HG03565 (cell line): Measurements from ENCODE around the gene ARPC1B.
"Not testable (repeated sequence)": the region's sequence is repeated elsewhere in the genome, so short reads cannot be mapped to it uniquely, and the experiment has no call there.

Source experiments
- ATAC-seq: cut with Tn5 transposase; IDR thresholded peaks from one replicate; pipeline ENCODE4 v1.9.1; 2021; ENCODE audit warnings: mild to moderate bottlenecking, moderate library complexity; ENCODE audit not compliant: unreplicated experiment

ARPC1B gene

GRCh38 chr7:99387239-99387635 is 12.7 kb downstream of the ARPC1B start:
- ATAC-seq, result not testable (repeated sequence)

DNA sequence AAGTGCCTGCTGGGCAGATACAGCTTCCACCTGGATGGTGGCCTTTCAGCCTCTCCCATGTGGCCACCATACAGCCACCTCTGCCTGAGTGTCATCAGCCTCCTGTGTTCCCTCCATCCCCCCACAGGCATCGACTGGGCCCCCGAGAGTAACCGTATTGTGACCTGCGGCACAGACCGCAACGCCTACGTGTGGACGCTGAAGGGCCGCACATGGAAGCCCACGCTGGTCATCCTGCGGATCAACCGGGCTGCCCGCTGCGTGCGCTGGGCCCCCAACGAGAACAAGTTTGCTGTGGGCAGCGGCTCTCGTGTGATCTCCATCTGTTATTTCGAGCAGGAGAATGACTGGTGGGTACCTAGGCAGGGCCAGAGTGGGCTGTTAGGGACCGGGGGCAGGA is 13.4 kb downstream of the ARPC1B start:
- no peak for ATAC-seq

DNA sequence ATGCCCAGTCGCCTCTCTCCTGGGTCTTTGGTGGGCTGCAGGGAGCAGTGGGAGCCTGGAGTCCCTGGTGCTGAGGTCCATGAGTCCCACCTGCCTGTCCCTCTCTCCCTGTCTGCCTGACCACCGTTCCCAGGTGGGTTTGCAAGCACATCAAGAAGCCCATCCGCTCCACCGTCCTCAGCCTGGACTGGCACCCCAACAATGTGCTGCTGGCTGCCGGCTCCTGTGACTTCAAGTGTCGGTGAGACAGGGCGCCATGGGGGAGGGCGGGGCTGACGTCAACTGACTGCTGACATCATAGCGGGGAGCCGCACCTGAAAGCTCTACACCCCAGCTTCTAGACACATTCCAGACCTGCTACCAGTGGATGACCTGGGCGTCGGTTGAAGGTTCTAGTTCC is 15.2 kb downstream of the ARPC1B start:
- ATAC-seq, result no peak

- ATAC-seq, result no peak
These were observed 16.5 kb downstream of the ARPC1B start for GRCh38 chr7:99390941-99391602.

- no peak for ATAC-seq
These were observed 17.5 kb downstream of the ARPC1B start for GRCh38 chr7:99392046-99392445.

- peak; percentile 45 for ATAC-seq
These were observed 18.3 kb downstream of the ARPC1B start for GRCh38 chr7:99392659-99393354.

DNA sequence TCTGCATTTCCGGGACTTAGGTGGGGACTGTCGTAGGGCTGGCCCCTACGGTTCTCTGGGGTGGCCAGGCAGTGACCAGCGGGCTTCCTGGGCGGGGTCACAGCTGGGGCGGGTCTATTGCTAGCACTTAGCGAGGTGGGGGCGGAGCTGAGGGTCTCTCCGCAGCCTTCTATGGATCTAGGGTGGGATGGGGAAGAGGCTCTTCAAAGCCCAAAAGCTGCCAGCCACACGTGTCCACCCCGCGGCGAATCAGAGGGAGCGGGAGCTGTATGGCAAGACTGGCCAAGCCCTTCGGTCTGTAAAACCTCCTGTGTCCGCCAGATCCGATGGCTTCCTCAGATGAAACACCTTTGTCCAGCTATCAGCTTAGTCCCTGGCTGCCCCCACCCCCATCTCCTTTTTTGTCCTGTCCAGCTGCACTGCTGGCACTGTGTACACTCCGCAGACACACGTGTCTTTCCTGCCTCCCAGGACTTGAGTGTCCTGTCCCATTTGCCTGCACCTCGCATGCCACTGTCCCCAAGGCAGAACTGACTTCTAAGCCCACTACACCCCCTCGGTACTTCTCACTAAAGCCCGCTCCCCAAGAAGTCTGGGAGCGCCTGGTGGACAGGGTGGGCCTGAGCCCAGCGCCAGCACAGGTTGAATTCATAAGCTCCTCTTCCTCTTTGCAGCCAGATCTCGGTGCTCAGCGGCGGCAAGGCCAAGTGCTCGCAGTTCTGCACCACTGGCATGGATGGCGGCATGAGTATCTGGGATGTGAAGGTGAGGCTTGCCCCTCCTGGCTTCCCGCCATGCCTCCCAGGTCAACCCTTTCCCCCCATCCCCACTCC is 19.0 kb downstream of the ARPC1B start:
- ATAC-seq, result no peak

GRCh38 chr7:99394188-99394502 is 19.6 kb downstream of the ARPC1B start:
- ATAC-seq, result no peak

DNA sequence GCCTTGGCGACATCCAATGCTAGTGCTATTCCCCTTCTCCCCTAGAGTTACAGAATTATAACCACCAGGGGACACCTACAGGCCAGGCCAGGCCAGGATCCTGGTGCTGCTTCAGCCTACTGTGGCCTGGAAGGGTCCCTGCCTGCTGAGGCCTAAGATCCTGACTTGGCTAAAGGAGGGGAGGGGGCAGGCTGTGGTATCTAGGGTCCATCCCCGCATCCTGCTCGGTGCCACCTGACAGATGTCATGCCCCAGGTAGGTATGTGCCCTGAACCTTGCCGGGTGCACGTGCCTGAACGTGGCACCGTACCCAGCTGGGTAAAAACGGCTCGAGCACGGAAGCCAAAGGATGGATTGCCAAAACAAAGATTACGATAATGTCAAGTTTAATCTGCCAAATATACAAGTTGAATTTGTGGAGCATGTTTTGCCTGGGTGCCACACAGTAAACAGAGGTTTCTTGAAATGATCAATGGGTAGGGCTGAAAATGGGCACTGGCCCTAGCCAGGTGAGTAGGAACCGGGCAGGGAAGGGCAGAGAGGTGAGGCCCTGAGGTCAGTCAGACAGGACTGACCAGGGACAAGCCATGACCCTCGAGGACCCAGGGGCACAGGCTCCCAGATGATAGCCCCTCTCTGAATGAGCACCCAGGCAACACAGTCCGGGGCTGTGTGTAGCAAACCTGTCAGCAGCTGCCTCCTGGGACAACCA is 21.2 kb downstream of the ARPC1B start:
- ATAC-seq, result no peak

DNA sequence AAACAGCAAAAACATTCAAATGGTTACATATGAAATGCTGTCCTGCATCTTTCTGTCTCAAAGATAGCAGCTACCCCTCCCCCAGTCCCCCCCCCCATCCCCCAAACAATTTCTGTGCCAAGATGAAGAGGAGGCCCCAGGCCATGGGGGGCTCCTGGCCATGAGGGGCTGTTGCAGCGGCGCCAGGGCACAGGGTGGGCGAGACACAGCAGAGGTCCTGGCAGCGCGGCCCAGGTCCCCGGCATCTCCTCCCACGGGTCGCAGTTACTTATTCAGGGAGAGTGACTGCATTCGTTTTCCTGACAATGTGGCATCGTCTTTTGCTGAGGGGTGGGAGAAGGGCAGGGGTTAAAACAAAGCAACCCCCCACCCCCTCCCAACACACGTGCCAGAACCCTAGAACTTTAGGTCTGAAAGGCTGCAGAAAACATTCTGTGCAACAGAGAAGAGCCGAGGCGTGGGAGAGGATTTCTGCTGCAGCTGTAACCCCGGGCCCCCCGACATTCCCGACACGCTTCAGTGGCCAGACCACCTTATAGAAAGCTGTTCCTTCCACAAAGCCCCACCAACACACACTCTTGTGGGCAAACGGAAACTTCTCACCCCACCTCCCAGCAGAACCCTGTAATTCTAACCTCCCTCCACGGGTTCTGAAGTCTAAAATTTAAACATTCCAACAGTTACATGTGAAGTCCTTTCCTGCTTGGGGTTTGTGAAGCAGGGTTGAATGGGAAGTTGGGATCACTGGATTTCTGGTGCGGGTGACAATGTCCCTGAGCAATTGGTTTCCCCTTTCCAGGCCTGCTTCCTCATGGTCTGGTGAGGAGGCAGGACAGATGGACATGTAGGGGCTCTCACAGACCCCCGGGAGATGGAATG is 22.1 kb downstream of the ARPC1B start:
- no peak for ATAC-seq

DNA sequence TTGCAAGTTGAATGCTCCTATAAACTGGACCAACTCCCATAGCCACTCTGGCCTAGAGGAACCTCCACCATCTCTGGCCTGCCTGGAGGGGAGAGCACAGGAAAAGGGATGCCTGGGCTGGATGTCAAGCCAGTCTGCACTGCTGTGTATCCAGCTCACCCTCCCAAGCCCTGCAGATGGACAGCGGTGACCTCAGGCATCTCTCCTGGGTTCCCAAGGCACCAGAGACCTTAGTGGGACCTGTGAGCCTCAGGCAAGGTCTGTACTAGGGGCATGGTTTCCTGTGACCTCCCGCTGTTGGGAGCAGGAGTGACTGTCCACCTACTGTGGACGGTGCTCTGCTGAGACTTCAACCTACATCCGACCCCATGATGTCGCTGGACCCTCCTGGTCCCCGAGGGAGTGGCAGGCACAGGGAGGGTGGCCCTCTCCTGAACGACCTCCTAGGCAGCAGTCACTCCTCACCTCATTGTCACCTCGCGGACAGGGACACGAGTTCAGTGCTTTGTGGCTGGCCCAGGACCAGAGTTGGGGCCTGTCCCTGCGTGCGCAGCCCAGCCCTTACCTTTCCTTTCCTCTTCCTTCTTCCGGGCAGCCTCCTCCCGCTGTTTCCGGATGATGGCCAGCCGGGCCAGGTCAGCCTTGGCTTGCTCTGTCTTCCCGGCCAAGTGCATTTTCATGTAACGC is 22.9 kb downstream of the ARPC1B start:
- ATAC-seq, result no peak

DNA sequence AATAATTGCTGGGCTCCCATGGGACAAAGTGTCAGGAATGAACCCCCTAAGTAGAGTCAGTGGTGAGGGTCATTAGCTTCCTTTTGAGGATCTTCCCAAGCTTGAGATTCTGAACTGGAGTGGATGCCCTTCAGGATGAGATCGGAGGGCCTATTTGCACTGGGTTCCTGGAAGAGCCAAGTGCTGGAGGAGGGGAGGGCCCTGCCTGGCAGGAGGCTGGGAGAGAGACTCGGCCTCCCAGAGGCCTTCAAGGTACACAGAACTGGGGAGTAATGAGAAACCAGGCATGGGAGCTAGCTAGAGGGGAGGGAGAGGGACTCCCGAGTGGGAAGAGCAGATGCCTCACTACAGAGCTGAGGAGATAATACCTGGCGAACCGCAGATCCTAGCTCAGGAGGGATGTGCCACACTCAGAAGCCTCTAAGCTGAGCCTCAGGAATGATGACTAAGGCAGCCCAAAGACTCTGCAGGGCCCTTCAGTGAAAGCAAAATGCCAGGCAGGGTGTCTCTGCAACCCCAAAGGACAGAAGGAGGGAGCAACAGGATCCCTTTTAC is 24.4 kb downstream of the ARPC1B start:
- no peak for ATAC-seq

- no peak for ATAC-seq
These were observed 25.1 kb downstream of the ARPC1B start for GRCh38 chr7:99399597-99399996.

DNA sequence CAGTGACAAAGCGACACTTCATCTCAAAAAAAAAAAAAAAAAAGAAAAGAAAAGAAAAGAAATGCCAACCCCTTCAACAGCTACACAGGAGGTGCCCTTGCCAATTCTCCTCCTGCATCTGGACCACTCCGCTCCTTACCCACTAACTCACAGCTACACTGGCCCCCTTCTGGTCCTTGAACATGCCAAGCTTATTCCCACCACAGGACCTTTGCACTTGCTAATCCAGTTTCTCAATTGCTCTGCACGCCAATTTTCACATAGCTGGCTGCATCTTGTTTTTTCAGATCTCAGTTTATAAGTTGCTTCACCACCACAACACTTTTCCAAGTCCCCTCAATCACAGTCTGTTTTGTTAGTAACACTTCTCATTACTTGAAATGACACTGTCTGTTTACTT is 28.3 kb downstream of the ARPC1B start:
- ATAC-seq, result no peak

GRCh38 chr7:99403764-99404163 is 29.2 kb downstream of the ARPC1B start:
- ATAC-seq, result no peak

GRCh38 chr7:99404235-99404976 is 29.9 kb downstream of the ARPC1B start:
- ATAC-seq, result no peak

DNA sequence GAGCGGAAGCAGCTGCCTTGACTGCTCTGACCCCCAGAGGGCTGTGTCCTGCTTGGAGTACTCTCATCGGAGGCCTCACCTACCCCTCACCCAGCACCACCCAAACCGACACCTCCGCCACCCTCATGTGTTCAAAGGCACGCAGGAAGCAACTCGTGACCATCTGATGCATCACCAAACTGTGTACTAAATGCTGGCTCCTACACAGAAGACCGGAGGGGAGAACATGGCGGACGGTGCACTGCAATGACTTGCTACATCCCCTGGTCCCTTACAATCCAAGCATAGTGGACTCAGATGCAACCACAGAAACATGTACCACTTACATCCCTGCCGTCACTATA is 30.4 kb downstream of the ARPC1B start:
- ATAC-seq, result no peak

GRCh38 chr7:99406557-99406956 is 32.0 kb downstream of the ARPC1B start:
- ATAC-seq, result no peak

GRCh38 chr7:99407872-99408378 is 33.4 kb downstream of the ARPC1B start:
- no peak for ATAC-seq
